HG02763 (cell line): ENCODE results near the gene ARFGAP1.

Experiments
- ATAC-seq: cut with Tn5 transposase; IDR thresholded peaks from one replicate; pipeline ENCODE4 v1.9.1; 2021; ENCODE audit warnings: mild to moderate bottlenecking, moderate library complexity; ENCODE audit not compliant: unreplicated experiment

Gene ARFGAP1

DNA sequence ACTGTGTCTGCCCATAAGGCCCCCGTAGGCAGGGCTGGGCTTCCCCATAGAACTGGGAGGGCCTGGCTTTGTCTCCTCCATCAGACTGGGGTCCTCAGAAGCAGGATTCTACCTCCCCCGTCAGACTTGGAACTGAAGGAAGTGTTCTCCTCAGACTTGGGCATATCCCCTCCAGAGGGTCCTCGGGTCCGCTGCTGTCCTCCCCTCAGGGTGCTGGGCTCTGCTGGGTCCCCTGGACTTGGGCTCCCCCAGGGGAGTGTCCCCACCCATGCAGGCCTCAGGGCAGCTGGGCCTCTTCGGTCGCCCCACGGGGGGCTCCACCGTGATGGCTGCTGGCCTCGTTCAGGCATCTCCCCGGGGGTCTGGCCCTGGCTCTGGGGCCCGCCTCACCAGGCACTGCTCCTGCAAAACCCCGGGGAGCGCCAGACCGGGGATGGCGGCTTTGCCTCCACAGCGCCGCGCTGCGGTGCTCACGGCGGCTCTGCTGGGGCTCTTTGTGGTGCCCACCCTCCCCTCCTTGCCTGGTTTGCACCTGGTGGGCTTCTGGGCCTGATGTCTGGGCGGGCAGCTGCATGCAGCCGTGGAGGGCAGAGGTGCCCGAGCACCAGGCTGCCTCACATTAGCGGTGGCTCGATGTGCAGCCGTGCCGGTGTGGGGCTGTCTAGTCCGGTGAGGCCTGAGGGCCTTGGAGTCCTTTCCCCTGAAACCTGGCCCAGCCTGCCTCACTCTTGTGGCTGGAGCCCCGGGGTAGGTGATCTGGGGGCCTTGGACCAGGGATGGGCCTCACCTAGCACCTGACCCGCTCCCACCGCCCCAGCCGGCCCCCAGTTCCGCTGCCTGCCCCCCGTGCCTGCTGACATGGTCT, 34.3 kb downstream of the ARFGAP1 start:
- ATAC-seq: no peak

GRCh38 chr20:63307538-63308217, 35.1 kb downstream of the ARFGAP1 start:
- no peak for ATAC-seq

DNA sequence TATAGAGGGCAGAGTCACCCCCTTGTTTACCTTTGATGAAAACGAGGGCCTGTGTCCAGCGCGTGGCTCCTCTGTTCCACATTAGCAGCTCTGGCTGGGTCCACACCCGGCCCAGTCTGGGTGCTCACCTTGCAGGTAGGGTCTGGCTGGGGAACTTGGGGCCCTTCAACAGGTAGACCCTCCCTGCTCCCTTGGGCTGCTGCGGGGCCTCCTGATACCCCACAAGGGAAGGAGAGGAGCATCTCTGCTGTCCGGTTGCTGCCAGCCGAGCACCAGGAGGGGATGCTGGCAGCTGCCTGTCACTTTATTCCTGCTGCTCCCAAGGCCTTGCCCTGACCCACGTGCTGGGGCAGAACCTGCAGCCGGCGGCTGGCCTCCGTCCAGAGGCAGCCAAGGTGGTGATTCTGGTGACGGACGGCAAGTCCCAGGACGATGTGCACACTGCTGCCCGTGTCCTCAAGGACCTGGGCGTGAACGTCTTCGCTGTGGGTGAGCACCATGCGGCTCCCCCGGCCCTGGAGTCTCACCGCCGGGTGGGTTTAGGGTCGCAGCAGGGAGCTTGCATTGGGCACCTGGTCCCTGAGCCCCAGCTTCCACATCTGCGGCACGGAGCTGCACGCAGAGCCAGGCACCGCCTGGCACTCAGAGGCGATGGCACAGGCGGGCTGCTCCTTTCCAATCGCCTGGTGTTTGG, 35.8 kb downstream of the ARFGAP1 start:
- ATAC-seq: no peak

DNA sequence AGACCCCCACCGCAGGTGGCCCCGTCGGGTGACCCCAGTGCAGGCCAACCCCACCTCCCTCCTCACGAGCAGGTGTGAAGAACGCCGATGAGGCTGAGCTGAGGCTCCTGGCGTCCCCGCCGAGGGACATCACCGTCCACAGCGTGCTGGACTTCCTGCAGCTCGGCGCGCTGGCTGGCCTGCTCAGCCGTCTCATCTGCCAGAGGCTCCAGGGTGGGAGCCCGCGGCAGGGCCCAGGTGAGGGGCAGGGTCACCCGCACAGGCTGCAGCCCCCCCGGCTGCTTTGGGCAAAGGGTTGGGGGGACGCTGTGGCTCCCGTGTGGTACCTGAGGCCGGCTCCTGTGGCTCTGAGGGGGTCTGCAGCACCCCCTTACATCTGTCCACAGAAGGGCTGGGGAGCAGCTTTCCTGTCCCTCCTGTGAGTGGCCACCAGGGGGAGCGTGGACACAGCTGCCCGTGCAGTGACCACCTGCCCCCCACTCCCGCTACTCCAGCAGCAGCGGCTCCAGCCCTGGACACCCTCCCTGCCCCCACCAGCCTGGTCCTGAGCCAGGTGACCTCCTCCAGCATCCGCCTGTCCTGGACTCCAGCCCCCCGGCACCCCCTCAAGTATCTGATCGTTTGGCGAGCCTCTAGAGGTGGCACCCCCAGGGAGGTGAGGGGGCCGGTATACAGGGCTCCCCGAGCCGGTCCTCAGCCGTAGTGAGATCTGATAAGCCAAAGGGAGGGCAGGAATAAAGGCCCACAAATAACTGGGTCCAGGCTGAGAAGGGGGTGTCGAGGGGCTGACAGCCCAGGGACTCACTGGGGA, 36.9 kb downstream of the ARFGAP1 start:
- ATAC-seq: no peak

DNA sequence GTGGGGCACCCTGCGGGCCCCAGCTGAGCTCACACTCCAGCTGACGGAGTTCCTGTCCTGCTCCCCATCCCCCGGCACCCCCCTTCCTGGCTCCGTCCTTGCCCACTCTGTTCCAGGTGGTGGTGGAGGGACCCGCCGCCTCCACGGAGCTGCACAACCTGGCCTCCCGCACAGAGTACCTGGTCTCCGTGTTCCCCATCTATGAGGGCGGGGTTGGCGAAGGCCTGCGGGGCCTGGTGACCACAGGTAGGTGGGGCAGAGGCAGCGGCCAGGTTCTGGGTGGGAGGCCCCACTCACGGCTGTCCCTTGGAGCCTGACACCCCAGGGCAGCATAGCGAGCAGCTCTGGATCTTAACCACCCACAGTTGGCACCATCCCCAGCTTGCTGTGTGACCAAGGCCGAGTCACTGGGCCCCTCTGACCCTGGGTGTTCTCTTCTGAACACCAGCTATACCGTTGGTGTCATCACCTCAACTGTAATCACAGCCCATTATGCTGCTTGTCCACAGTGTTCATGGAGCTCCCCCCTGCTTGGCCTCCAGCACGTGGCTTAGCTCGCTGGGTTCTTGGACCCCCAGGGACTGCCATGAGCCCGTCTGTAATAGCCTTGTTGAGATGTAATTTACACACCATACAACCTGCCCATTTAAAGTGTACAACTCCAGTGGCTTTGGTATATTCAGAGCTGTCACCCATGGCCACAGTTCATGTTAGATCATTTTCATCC, 37.8 kb downstream of the ARFGAP1 start:
- no peak for ATAC-seq

DNA sequence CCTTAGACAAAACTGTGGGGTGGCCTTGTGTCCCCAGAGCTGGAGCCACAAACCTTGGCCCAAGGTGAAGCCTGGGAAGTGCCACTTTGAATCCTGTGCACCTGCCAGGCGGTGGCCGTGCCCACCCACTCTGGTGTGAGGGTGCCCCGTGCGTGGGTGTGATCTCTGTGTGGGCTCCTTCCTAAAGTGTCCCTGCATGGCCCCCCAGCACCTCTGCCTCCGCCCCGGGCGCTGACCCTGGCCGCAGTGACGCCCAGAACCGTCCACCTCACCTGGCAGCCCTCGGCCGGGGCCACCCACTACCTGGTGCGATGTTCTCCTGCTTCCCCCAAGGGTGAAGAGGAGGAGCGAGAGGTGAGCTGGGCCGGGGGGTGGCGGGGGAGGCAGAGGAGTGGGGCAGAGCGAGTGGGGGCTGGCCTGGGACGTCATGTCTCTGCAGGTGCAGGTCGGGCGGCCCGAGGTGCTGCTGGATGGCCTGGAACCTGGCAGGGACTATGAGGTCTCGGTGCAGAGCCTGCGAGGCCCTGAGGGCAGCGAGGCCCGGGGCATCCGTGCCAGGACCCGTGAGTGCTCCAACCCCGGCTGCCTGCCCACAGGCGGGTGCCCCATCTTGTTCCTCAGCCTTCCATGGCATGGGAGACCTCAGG, 38.7 kb downstream of the ARFGAP1 start:
- no peak for ATAC-seq

DNA sequence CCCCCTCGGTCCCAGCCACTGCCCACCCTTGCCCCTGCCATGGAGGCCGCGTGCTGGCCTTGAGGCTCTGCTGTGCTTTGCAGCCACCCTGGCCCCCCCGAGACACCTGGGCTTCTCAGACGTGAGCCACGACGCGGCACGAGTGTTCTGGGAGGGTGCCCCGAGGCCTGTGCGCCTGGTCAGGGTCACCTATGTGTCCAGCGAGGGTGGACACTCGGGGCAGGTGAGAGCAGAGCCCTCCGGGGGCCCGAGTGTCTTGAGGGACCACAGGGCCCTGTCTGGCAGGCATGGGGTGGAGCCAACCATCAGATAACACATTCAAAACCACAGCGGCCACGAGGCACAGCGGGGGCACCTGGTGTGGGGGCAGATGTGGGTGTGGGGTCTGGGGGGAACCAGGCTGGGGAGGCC, 39.2 kb downstream of the ARFGAP1 start:
- ATAC-seq: no peak

DNA sequence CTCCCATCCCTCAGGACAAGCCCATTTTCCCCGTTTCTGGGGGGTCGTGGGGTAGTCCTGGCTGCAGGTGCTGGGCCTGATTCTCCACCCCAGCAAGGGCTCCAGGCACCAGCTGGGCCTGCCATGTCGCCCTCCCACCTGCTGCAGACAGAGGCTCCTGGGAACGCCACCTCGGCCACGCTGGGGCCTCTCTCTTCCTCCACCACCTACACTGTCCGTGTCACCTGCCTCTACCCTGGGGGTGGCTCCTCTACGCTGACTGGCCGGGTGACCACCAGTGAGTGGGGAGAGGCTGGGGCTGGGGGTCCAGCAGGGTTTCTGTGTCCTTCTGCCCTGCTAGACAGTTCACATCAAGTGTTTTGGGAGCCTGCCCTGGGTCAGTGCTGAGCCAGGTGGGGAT, 39.7 kb downstream of the ARFGAP1 start:
- no peak for ATAC-seq

DNA sequence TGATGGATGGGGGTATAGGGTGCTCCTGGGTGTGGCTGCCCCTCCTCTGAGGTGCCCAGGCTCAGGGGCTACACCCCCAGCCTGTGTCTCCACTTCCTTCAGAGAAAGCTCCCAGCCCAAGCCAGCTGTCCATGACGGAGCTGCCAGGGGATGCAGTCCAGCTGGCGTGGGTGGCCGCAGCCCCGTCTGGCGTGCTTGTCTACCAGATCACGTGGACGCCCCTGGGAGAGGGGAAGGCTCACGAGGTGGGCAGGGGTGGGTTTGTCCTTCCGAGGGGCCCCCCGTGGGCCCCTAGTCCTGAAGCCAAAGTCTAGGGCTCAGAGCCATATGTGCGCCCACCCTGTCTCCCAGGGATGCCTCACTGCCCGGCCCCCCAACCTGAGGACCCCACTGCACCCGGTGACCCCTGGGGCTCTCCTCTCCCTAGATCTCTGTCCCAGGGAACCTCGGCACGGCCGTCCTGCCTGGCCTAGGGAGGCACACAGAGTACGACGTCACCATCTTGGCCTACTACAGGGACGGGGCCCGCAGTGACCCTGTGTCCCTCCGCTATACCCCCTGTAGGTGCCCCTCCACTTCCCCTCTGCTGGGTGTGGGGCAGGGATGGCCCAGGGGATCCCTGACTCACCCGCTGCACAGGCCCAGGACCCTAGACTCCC, 40.2 kb downstream of the ARFGAP1 start:
- ATAC-seq: no peak

- no peak for ATAC-seq
Observed at GRCh38 chr20:63313349-63314014, 40.9 kb downstream of the ARFGAP1 start.

DNA sequence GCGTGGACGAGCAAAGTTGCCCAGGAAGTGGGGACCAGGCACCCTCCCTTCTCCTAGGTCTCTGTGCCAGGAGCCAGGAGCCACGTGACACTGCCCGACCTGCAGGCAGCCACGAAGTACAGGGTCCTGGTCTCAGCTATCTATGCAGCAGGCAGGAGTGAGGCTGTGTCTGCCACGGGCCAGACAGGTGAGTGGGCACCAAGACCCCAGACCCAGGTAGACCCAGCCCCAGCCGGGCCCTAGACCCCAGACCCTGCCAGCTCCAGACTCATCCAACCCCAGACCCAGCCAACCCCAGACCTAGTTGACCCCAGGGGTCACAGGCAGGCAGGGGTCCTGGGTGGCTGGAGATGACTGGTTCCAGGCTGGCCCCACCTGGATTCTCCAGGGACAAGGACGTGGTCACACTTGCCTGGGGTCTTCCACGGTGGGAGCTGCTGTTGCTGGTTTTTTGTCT, 41.4 kb downstream of the ARFGAP1 start:
- no peak for ATAC-seq

DNA sequence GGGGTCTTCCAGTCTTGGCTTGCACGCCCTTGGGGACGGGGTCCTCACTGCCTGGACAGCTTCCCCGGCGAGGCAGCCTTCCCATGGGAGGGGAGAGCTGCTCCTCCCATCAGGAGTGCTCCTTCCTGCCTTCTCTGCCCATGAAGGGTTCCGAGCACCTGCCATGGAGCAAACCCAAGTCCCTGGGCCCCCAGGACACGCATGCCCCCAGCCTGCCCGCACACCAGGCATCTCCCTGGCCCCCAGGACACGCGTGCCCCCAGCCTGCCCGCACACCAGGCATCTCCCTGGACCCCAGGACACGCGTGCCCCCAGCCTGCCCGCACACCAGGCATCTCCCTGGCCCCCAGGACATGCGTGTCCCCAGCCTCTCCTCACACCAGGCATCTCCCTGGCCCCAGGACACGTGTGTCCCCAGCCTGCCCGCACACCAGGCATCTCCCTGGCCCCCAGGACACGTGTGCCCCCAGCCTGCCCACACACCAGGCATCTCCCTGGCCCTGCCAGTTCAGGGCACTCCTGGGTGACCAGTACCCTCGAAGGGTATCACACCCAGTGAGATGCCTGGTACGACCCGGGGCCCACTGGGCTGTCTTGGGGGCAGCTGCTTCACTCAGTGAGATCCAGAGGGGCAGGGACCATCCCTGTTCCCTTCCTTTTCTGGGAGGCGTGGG, 42.1 kb downstream of the ARFGAP1 start:
- no peak for ATAC-seq

DNA sequence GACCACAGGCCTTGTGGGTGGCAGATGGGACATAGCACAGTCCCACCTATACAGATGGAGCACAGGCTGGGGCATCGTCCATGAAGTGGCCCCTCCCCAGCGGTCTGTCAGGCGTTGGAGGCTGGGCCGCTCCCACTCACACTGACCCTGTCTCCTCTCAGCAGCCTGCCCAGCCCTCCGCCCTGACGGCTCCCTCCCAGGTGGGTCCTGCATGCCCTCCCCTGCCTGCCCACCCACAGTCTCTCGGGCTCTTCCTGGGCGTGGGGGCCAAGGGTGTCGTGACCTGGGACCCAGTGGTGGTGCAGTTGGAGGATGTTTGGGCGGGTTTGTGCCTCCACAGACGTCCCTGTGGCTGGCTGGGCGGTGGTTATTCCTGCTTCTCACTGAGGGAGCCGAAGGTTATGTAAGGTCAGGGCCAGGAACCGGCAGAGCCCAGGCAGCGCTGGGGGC, 42.7 kb downstream of the ARFGAP1 start:
- no peak for ATAC-seq

DNA sequence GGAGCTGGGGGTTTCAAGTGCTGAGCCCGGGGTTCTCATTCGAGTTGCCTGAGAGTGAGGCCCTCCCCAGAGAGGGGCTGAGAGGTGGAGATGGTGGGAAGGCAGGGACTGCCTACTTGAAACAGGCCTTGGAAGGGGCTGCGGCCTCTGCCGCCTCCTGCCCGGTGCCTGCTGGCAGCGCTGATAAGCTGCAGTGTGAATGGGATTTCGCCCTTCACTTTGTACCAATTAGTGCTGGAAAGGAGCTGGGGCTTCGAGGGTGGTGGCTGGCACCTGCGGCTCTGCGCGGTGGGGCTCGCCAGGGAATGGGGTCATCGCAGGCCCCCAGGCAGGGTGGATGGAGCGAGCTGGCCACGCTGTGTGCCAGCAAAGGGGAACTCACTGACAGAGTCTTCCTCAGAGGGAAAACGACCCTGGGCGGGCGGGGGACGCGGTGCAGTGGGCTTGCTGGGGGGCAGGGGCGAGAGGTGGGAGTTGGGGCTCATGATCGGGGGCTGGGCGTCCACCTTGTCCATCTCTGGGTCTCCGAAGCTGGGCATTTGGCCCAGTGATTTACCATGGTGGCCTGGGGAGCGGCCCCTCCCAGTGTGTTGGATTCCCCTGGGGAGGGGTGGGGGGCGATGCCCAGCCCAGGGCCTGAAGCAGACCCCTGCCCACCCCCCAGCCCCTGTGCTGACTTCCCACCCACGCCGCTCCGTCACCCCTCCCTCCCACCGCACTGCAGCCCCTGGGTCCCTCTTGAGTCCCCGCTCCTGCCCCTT, 43.3 kb downstream of the ARFGAP1 start:
- ATAC-seq: no peak

DNA sequence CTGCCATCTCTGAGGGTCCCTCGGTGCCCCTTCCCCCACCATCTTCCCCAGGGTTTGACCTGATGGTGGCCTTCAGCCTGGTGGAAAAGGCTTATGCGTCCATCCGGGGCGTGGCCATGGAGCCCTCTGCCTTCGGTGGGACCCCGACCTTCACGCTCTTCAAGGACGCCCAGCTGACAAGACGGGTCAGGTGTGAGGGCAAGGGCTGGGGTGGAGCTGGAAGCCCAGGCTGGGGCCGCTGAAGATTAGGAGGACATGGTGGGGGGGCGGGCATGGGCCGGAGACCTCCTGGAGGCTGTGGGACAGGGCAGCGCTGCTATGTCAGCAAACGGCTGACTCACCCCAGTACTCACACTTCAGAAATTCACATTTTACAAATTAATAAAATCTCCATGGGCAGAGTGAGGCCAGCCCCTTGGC, 43.9 kb downstream of the ARFGAP1 start:
- no peak for ATAC-seq

- no peak for ATAC-seq
Observed at GRCh38 chr20:63317061-63317460, 44.4 kb downstream of the ARFGAP1 start.

DNA sequence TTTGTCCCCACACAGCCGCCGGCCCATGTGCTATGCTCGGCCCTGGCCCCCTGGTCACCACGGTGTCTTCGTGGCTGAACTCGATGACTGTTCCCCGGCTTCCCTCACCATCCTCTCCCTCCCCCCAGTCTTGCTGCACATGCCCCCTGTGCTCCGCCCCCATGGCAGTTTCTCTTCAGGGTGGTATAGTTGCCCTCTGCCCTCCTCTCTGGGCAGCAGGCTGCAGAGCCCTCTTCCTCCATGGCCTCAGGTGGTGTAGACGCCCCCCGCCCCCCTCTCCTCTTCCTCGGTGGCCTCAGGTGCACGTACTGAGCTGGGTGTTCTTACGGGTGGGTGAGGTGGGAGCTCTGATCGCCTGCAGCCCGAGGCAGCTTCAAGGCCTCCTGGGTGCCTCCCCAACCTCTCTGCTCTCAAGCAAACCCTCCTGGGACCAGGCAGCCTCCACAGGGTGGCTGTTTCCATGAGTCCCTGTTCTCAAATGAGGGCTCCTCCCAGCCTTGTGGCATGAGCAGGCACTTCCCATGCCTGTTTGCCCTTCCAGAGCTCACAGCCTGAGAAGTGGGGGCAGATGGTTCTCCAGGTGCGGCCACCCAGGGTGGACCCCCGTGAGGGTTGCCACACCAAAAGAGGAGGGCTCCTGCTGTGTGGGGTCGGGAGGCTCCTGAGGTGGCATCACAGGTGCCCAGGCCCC, 45.1 kb downstream of the ARFGAP1 start:
- no peak for ATAC-seq
